Motor neuron (in vitro differentiated cells): Measurements from ENCODE around the gene MFSD6. TPM values are rescaled to one million over a fixed set of nuclear protein-coding genes. Genes with fewer than 3 reads are reported as not detected.

Experiments
- total RNA-seq, 8 experiments: library from RNA; unstranded; fragments of 300-600 nt; gene quantifications; 2 replicates each; pipeline versions ENCODE4 v1.2.3 to v1.2.4, GENCODE V29; 2022

MFSD6 gene
- total RNA-seq, 8 experiments from 2014 or later, result 3.9 to 21.7 (median 12.4) TPM

Other genes starting within 250 kb of the MFSD6 start
- gene HIBCH, start 88.5 kb upstream of the MFSD6 start, total RNA-seq, result 10 to 100 TPM; 12.4 to 70.6 (median 23.7) TPM
- 10 to 100 TPM in 4 of 8 experiments, 1 to 10 TPM in 4; 4.3 to 29.2 (median 8.4) TPM for gene INPP1, start 64.8 kb upstream of the MFSD6 start, total RNA-seq
- 1 to 10 TPM; 1.3 to 7.8 (median 2.1) TPM for gene NEMP2, start 126.4 kb downstream of the MFSD6 start, total RNA-seq
- 10 to 100 TPM; 16.2 to 32.8 (median 23.1) TPM for gene NAB1, start 240.7 kb downstream of the MFSD6 start, total RNA-seq